ENCODE results near the gene TRIM10.
A peak's percentile ranks its signal among the peaks of the same experiment; 100 is the strongest.

Gene TRIM10

GRCh38 chr6:30111266-30111856, 49.6 kb downstream of the TRIM10 start:
- TF ChIP-seq CTCF (IDR thresholded peaks at IDR 0.05; ENCODE audit: low read length, missing control alignments) = no peak
- DNase-seq (ENCODE audit: low read depth) = no peak
- no peak overlapping the region for H3K4me3 ChIP-seq (replicated peaks; ENCODE audit: low read depth, low read length)

GRCh38 chr6:30104661-30105060, 56.4 kb downstream of the TRIM10 start:
- DNase-seq (ENCODE audit: low read depth) = no peak
- H3K4me3 ChIP-seq (replicated peaks; ENCODE audit: low read depth, low read length) = no peak overlapping the region
- TF ChIP-seq CTCF (IDR thresholded peaks at IDR 0.05; ENCODE audit: low read length, missing control alignments) = no peak

GRCh38 chr6:30103872-30104179, 57.2 kb downstream of the TRIM10 start:
- no peak for DNase-seq (ENCODE audit: low read depth)
- no peak overlapping the region for H3K4me3 ChIP-seq (replicated peaks; ENCODE audit: low read depth, low read length)

GRCh38 chr6:30102970-30103871, 57.8 kb downstream of the TRIM10 start:
- H3K4me3 ChIP-seq (replicated peaks; ENCODE audit: low read depth, low read length) = peak overlapping the region; percentile 51
- peak; percentile 88 for DNase-seq (ENCODE audit: low read depth)
- peak; percentile 87 for TF ChIP-seq CTCF (IDR thresholded peaks at IDR 0.05; ENCODE audit: low read length, missing control alignments)

More at GRCh38 chr6:30103872-30104179, 57.2 kb downstream of the TRIM10 start:
- TF ChIP-seq CTCF (IDR thresholded peaks at IDR 0.05; ENCODE audit: low read length, missing control alignments) = no peak

GRCh38 chr6:30102414-30102969, 58.5 kb downstream of the TRIM10 start:
- TF ChIP-seq CTCF (IDR thresholded peaks at IDR 0.05; ENCODE audit: low read length, missing control alignments) = no peak
- peak; percentile 34 for DNase-seq (ENCODE audit: low read depth)

More at GRCh38 chr6:30102414-30102969, 58.5 kb downstream of the TRIM10 start:
- H3K4me3 ChIP-seq (replicated peaks; ENCODE audit: low read depth, low read length) = peak overlapping the region; percentile 44

Measured in fibroblast of pulmonary artery (primary cell).